Left lobe of liver (tissue), 2 donors: Measurements from ENCODE around the gene ORAI3. TPM values are rescaled to one million over a fixed set of nuclear protein-coding genes. Genes with fewer than 3 reads are reported as not detected.

Experiments
- ATAC-seq: fragments of 200-7000 bp; cut with Tn5 transposase; one replicate; pipeline ENCODE4 v1.9.1; 2020; ENCODE audit warnings: mild to moderate bottlenecking, moderate library complexity
- DNase-seq: peaks from one replicate; pipeline ENCODE4 v3.0.0-alpha.2; 2020; ENCODE audit warnings: low spot score
- total RNA-seq: library from RNA; stranded (reverse); gene quantifications from one replicate; pipeline ENCODE4 v1.2.1, GENCODE V29; 2021
- donor health status: DM: no; HTN: no; CAD: no; lungs with moderate emphysema.
- donor health status: DM: no; HTN: yes; CAD: no.

Gene ORAI3
- total RNA-seq, 1 donor from 2014 or later = 51.3 TPM

GRCh38 chr16:30987581-30988190 is 38.8 kb downstream of the ORAI3 start:
- DNase-seq (no peak), ATAC-seq (no peak)

GRCh38 chr16:30989469-30990047 is 40.7 kb downstream of the ORAI3 start:
- no peak for DNase-seq
- no peak for ATAC-seq

- no peak for DNase-seq
- no peak for ATAC-seq
Measured at GRCh38 chr16:30990105-30990504, 41.2 kb downstream of the ORAI3 start.

GRCh38 chr16:30991052-30991451 is 42.2 kb downstream of the ORAI3 start:
- ATAC-seq = no peak

GRCh38 chr16:30992276-30992780 is 43.5 kb downstream of the ORAI3 start:
- ATAC-seq (no peak), DNase-seq (no peak)

More at GRCh38 chr16:30991052-30991451, 42.2 kb downstream of the ORAI3 start:
- DNase-seq = no peak

GRCh38 chr16:30992931-30993816 is 44.3 kb downstream of the ORAI3 start:
- ATAC-seq (no peak), DNase-seq (no peak)

- ATAC-seq (no peak), DNase-seq (no peak)
Measured at GRCh38 chr16:30995927-30996323, 47.1 kb downstream of the ORAI3 start.

GRCh38 chr16:30996324-30996984 is 47.6 kb downstream of the ORAI3 start:
- DNase-seq (peak; percentile 87), ATAC-seq (peak; percentile 61)

- peak; percentile 81 for ATAC-seq
- DNase-seq = peak; percentile 94
Measured at GRCh38 chr16:30996985-30997724, 48.3 kb downstream of the ORAI3 start.

- ATAC-seq (no peak), DNase-seq (no peak)
Measured at GRCh38 chr16:30997725-30998711, 49.1 kb downstream of the ORAI3 start.

GRCh38 chr16:30998852-30999761 is 50.2 kb downstream of the ORAI3 start:
- ATAC-seq (peak; percentile 56), DNase-seq (peak; percentile 85)

- ATAC-seq (no peak), DNase-seq (peak; percentile 65)
Measured at GRCh38 chr16:31000671-31001382, 52.0 kb downstream of the ORAI3 start.

GRCh38 chr16:31001507-31002249 is 52.8 kb downstream of the ORAI3 start:
- peak; percentile 18 for ATAC-seq
- DNase-seq = peak; percentile 68

- DNase-seq (no peak), ATAC-seq (no peak)
Measured at GRCh38 chr16:31002250-31002700, 53.4 kb downstream of the ORAI3 start.

- ATAC-seq (no peak), DNase-seq (no peak)
Measured at GRCh38 chr16:31002862-31003341, 54.0 kb downstream of the ORAI3 start.

GRCh38 chr16:31003744-31004143 is 54.9 kb downstream of the ORAI3 start:
- ATAC-seq = no peak
- DNase-seq = no peak
